Measurements from ENCODE around the gene UGT1A3. TPM values are rescaled to one million over a fixed set of nuclear protein-coding genes. Genes with fewer than 3 reads are reported as not detected.

Gene UGT1A3
- total RNA-seq, 1 donor from 2014 or later: not detected

- intact Hi-C loops (cut with micrococcal nuclease): no loop called here
- POLR2A ChIA-PET: no interaction called here
Measured at GRCh38 chr2:233807966-233808935, 79.4 kb downstream of the UGT1A3 start.

GRCh38 chr2:233810385-233810784 lies 81.5 kb downstream of the UGT1A3 start:
- H3K4me3 Mint-ChIP-seq: no peak overlapping the region
- peaks cover 6% of the 10 kb centered on the region for H3K27me3 Mint-ChIP-seq
- H3K4me1 Mint-ChIP-seq: no peaks in the 10 kb centered on the region
- peak; percentile 1 for DNase-seq
- no peak overlapping the region for H3K27ac Mint-ChIP-seq
- intact Hi-C loops (cut with micrococcal nuclease): no loop called here
- H3K9me3 Mint-ChIP-seq: no peaks in the 10 kb centered on the region
- ChIA-PET POLR2A (no interaction called here), CTCF (no interaction called here)
- no peak for TF ChIP-seq CTCF (IDR thresholded peaks at IDR 0.05)
- H3K36me3 Mint-ChIP-seq (ENCODE audit: low read depth): no peaks in the 10 kb centered on the region
- ATAC-seq (ENCODE audit: low read depth): no peak

More at GRCh38 chr2:233807966-233808935, 79.4 kb downstream of the UGT1A3 start:
- ATAC-seq (ENCODE audit: low read depth): no peak
- Mint-ChIP-seq H3K4me3 (no peak overlapping the region), H3K27ac (no peak overlapping the region), H3K4me1 (no peaks in the 10 kb centered on the region), H3K36me3 (ENCODE audit: low read depth) (no peaks in the 10 kb centered on the region), H3K27me3 (peaks cover 9% of the 10 kb centered on the region), H3K9me3 (no peaks in the 10 kb centered on the region)
- CTCF ChIA-PET: no interaction called here
- no peak for TF ChIP-seq CTCF (IDR thresholded peaks at IDR 0.05)
- DNase-seq: peak; percentile 5

- Mint-ChIP-seq H3K4me1 (no peaks in the 10 kb centered on the region), H3K4me3 (no peak overlapping the region), H3K27ac (no peak overlapping the region), H3K36me3 (ENCODE audit: low read depth) (no peaks in the 10 kb centered on the region), H3K9me3 (no peaks in the 10 kb centered on the region), H3K27me3 (peaks cover 9% of the 10 kb centered on the region)
- intact Hi-C loops (cut with micrococcal nuclease): no loop called here
- DNase-seq (no peak), ATAC-seq (ENCODE audit: low read depth) (no peak)
- ChIA-PET CTCF (no interaction called here), POLR2A (no interaction called here)
- no peak for TF ChIP-seq CTCF (IDR thresholded peaks at IDR 0.05)
Measured at GRCh38 chr2:233811087-233811486, 82.2 kb downstream of the UGT1A3 start.

GRCh38 chr2:233811732-233812131 lies 82.9 kb downstream of the UGT1A3 start:
- no peaks in the 10 kb centered on the region for H3K9me3 Mint-ChIP-seq
- H3K4me3 Mint-ChIP-seq: no peak overlapping the region
- H3K36me3 Mint-ChIP-seq (ENCODE audit: low read depth): no peaks in the 10 kb centered on the region
- peaks cover 15% of the 10 kb centered on the region for H3K27me3 Mint-ChIP-seq
- H3K4me1 Mint-ChIP-seq: no peaks in the 10 kb centered on the region
- no peak for ATAC-seq (ENCODE audit: low read depth)
- ChIA-PET POLR2A (no interaction called here), CTCF (no interaction called here)
- H3K27ac Mint-ChIP-seq: no peak overlapping the region
- DNase-seq: peak; percentile 7
- intact Hi-C loops (cut with micrococcal nuclease): no loop called here
- TF ChIP-seq CTCF (IDR thresholded peaks at IDR 0.05): no peak

- POLR2A ChIA-PET: no interaction called here
- no peaks in the 10 kb centered on the region for H3K9me3 Mint-ChIP-seq
- peaks cover 20% of the 10 kb centered on the region for H3K27me3 Mint-ChIP-seq
- DNase-seq (no peak), ATAC-seq (ENCODE audit: low read depth) (no peak)
- H3K4me3 Mint-ChIP-seq: no peak overlapping the region
- no peaks in the 10 kb centered on the region for H3K36me3 Mint-ChIP-seq (ENCODE audit: low read depth)
- H3K4me1 Mint-ChIP-seq: no peaks in the 10 kb centered on the region
- TF ChIP-seq CTCF (IDR thresholded peaks at IDR 0.05): no peak
- intact Hi-C loops (cut with micrococcal nuclease): no loop called here
- CTCF ChIA-PET: no interaction called here
- H3K27ac Mint-ChIP-seq: no peak overlapping the region
Measured at GRCh38 chr2:233813236-233814055, 84.6 kb downstream of the UGT1A3 start.

Data from activated B cell treated with CpG ODN at 0.5 μM for 24 hours (primary cell).